NT2/D1 (cell line): ENCODE measurements around the gene CD2.

Source experiments
- DNase-seq: peaks from one replicate; pipeline ENCODE4 v3.0.0-alpha.2; 2011; ENCODE audit warnings: low read depth, low spot score
- H3K27me3 ChIP-seq: 2 replicates; pipeline ENCODE4 v1.6.0; 2011; ENCODE audit warnings: mild to moderate bottlenecking; ENCODE audit not compliant: insufficient read length, insufficient read depth
- H3K36me3 ChIP-seq: 2 replicates; pipeline ENCODE4 v1.6.1; 2011; ENCODE audit warnings: mild to moderate bottlenecking, low read length, mixed read lengths; ENCODE audit not compliant: insufficient read depth, insufficient read length
- H3K4me1 ChIP-seq: 2 replicates; pipeline ENCODE4 v1.5.1; 2011; ENCODE audit not compliant: insufficient read depth, insufficient read length
- H3K4me3 ChIP-seq: 2 replicates; pipeline ENCODE4 v1.5.1; 2011; ENCODE audit warnings: low read depth; ENCODE audit not compliant: insufficient read length
- H3K9ac ChIP-seq: 2 replicates; pipeline ENCODE4 v1.6.0; 2011; ENCODE audit warnings: low read depth; ENCODE audit not compliant: insufficient read length
- H3K9me3 ChIP-seq: 2 replicates; pipeline ENCODE4 v1.5.1; 2011; ENCODE audit warnings: mild to moderate bottlenecking, low read length; ENCODE audit not compliant: insufficient read depth
- SUZ12 ChIP-seq: IDR thresholded peaks from 2 replicates; pipeline ENCODE4 v1.6.1; 2011; ENCODE audit not compliant: insufficient read length, insufficient read depth; ENCODE audit errors: extremely low read depth
- YY1 ChIP-seq: IDR thresholded peaks from 2 replicates; pipeline ENCODE4 v1.6.1; 2011; ENCODE audit not compliant: insufficient read length, insufficient read depth
- ZNF274 ChIP-seq: IDR thresholded peaks from 2 replicates; pipeline ENCODE4 v1.6.1; 2011; ENCODE audit warnings: mild to moderate bottlenecking, low read depth, low read length

Gene CD2

DNA sequence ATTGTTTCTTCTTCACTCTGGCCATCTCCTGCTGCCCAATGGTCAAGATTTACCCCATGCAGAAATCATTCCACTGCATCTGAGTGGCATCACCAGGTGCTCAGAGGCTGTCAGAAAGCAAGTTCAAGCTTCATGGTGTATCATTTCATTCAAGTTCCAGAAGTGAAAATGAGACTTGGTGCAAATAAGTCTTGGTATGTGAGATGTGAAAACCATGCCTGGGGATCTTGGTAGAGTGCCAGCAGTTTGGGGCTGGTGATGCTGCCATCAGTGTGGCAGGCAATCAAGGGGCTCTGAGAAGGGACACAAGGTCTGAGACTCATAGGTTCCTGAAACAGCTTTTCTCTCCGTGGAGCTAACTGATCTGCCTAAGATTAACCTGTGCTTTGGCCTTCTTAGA is 52.0 kb downstream of the CD2 start:
- Histone ChIP-seq H3K4me1 (no peaks in the 10 kb centered on the region), H3K9me3 (no peaks in the 10 kb centered on the region), H3K36me3 (no peaks in the 10 kb centered on the region), H3K9ac (no peak overlapping the region), H3K27me3 (no peaks in the 10 kb centered on the region), H3K4me3 (no peak overlapping the region)
- no peak for DNase-seq
- TF ChIP-seq YY1 (no peak), ZNF274 (no peak), SUZ12 (no peak)

DNA sequence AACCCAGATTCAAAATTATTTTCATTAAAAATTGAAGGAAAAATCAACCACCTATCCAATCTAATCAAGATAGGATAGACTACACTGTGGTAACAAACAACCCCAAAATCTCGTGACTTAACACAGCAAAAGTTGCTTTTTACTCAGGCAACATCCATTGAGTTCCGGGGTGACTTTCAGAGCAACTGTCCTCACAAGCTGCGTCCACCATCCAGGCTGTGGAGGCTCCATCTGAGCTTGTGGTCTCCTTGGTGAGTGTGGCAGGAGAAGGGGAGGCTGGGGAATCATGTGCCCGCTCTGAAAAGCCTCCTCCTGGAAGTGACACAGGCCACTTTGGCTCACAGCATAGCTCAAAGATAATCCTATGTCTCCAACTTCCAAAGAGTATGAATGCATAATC is 52.4 kb downstream of the CD2 start:
- Histone ChIP-seq H3K36me3 (no peaks in the 10 kb centered on the region), H3K9ac (no peak overlapping the region), H3K27me3 (no peaks in the 10 kb centered on the region), H3K4me3 (no peak overlapping the region), H3K4me1 (no peaks in the 10 kb centered on the region), H3K9me3 (no peaks in the 10 kb centered on the region)
- DNase-seq = no peak
- TF ChIP-seq SUZ12 (no peak), YY1 (no peak), ZNF274 (no peak)

DNA sequence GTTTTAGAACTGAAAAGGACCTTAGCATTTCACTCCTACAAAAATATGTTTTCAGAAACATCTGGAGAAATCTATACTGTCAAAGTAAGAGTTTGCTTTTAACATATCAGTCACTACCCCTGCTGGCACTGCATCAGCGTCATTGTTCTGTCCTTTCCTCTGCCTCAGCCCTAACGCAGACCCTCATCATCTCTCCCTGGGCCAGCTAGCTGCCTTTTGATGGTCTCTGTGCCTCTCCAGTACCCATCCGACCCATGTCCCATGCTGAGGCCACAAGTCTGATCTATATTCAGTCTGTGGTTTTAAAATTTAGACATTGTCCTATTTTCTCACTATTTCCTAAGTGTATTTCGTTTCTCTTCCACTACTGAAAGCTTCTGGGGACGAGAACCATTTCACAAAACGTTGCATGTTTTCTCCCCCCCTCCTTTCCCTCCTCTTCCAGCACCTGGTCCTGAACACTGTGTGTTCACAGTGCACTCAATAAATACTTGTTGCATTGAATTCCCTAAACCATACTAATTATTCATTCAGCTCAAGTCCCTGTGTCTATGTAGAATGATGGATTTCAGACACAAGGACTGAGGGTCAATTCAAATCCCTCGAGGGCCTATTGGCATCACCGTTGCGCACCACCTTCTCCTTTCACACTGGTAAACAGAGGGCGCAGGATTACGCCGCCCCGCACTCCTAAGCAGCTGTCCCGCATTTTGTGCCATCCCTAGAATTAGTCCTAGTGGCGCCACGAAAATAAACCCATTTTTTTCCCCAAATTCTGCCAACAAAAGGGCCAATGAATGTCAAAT is 53.4 kb downstream of the CD2 start:
- H3K4me3 ChIP-seq = no peak overlapping the region
- H3K4me1 ChIP-seq = no peaks in the 10 kb centered on the region
- no peak for TF ChIP-seq SUZ12
- no peaks in the 10 kb centered on the region for H3K27me3 ChIP-seq
- peaks cover 4% of the 10 kb centered on the region for H3K9me3 ChIP-seq
- no peak for DNase-seq
- no peaks in the 10 kb centered on the region for H3K36me3 ChIP-seq
- H3K9ac ChIP-seq = no peak overlapping the region

DNA sequence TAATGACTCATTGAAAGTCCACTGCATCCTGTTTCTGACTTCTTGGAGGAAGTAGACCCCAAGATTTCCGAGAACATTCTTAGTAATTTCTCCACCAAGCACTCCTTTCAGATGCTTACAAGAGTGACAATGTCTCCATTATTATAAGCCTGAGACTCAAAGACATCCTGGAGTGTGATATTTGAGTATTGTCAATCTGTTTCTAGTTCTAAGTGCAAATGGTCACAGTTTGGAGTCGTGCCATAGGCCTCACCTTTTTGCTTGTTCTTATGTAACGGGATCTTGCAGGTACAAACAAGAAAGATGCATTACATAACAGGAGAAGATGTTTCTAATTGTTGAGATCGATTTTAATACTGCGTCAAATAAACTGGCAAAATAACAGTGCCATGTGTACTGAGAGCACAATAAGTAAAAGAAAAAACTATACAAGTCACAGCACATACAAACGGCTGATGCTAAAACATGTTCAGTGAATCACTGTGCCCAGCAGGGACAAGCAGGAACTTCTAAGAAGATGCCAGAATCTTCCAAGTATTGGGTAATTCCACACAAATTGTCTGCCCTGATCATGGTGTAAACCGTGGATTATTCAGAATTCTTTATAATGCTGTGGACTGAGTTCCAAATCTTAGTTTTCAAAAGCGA is 54.1 kb downstream of the CD2 start:
- Histone ChIP-seq H3K4me1 (no peaks in the 10 kb centered on the region), H3K27me3 (no peaks in the 10 kb centered on the region), H3K9me3 (peaks cover 8% of the 10 kb centered on the region), H3K36me3 (no peaks in the 10 kb centered on the region), H3K9ac (no peak overlapping the region), H3K4me3 (no peak overlapping the region)
- no peak for DNase-seq
- TF ChIP-seq ZNF274 (no peak), YY1 (no peak), SUZ12 (no peak)

DNA sequence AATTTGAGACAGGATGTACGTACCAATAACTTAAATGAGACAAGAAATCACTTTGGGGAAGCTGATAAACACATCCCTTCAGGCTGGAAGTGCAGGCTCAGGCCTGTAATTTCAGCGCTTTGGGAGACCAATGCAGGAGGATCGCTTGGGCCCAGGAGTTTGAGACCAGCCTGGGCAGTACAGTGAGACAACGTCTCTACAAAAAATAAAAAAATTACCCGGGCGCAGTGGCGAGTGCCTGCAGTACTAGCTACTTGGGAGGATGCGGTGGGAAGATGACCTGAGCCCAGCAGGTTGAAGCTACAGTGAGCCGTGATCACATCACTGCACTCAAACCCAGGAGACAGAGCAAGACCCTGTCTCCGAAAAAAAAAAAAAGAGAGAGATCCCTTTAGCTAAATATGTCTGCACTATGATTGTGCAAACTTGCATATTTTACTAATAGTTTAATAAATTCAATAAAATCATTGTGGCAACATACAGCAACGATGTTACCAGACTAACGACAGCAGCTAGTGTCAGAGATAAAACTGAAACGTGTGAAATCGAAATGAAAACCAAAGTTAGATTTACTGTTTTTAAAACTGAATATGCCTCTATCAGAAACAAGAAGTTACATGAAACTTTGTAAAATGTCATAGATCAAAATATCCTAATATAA is 54.7 kb downstream of the CD2 start:
- TF ChIP-seq YY1 (no peak), ZNF274 (no peak), SUZ12 (no peak)
- no peaks in the 10 kb centered on the region for H3K4me1 ChIP-seq
- DNase-seq = no peak
- peaks cover 8% of the 10 kb centered on the region for H3K9me3 ChIP-seq
- no peaks in the 10 kb centered on the region for H3K36me3 ChIP-seq
- no peaks in the 10 kb centered on the region for H3K27me3 ChIP-seq
- no peak overlapping the region for H3K4me3 ChIP-seq
- H3K9ac ChIP-seq = no peak overlapping the region

DNA sequence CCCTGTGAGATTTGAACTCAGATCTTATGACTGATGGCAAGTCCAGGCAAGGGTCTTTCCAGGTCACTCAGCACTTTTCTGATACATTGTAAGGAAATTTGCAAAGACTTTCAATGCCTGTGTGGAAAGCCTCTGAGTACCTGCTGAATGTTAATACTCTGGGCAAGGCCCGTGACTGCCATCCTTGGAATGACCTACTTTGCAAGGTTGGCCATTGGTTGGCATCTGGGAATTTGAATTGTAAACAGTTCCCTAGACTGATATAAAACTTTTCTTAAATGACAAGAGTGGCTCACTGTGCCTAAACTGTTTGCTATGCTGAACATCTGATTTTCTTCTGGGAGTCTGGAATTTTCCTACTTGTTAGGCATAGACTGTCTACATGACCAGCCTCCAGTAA is 57.1 kb downstream of the CD2 start:
- Histone ChIP-seq H3K9ac (no peak overlapping the region), H3K27me3 (no peaks in the 10 kb centered on the region), H3K4me1 (no peaks in the 10 kb centered on the region), H3K36me3 (no peaks in the 10 kb centered on the region), H3K4me3 (no peak overlapping the region), H3K9me3 (peaks cover 8% of the 10 kb centered on the region)
- TF ChIP-seq YY1 (no peak), SUZ12 (no peak), ZNF274 (no peak)
- no peak for DNase-seq

DNA sequence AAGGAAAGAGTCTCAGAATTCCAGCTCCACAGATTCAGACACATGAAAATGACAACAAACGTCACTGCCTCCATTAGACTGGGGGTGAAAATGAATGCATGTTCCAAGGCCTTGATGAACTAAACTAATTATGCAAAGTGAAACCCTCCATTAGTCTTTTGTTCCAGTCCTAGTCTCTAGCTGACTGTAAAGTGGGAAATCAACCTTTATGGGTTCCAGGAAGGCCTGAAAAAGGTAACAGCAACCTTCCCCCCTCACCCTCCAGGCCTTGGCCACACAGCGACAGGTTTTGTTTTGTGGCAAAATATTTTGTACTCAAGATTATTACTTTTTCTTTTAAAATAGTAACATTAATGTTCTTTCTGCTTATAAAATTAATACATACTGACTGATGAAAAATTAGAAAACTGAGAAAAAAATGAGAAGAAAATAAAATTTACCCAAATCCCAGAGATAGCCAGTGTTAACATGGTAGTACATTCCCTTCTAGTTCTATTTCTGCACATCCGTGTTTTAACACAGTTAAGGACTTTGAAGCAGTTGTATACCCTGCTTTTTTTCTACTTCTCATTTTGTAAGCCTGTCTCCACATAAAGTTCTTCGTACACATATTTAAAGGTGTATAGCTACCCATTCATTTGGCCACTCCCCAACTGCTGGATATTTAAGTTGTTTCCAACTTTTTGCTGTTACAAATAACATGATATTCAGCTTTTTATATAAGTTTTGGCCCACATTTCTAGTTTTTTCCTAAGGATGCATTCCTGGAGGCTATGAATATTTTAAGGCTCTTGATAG is 60.9 kb downstream of the CD2 start:
- Histone ChIP-seq H3K36me3 (no peaks in the 10 kb centered on the region), H3K27me3 (no peaks in the 10 kb centered on the region), H3K4me3 (no peak overlapping the region), H3K9ac (no peak overlapping the region), H3K9me3 (peaks cover 8% of the 10 kb centered on the region), H3K4me1 (no peaks in the 10 kb centered on the region)
- TF ChIP-seq YY1 = no peak
- TF ChIP-seq SUZ12 = no peak
- TF ChIP-seq ZNF274 = no peak
- no peak for DNase-seq
